ENCODE data around the gene ANO10. TPM values are rescaled to one million over a fixed set of nuclear protein-coding genes. Genes with fewer than 3 reads are reported as not detected.

The ANO10 gene
- total RNA-seq, 1 donor from 2014 or later = 57.3 TPM

GRCh38 chr3:43542328-43543043 lies 79.3 kb downstream of the ANO10 start:
- Histone ChIP-seq H3K27me3 (ENCODE audit: control insufficient read depth, insufficient read depth, low read length) (no peaks in the 10 kb centered on the region), H3K36me3 (ENCODE audit: control insufficient read depth, insufficient read depth, low read length) (no peaks in the 10 kb centered on the region), H3K4me3 (ENCODE audit: low read depth, low read length) (no peak overlapping the region)
- no peak for DNase-seq (ENCODE audit: low read depth)
- no peak for TF ChIP-seq CTCF (IDR thresholded peaks at IDR 0.05; ENCODE audit: insufficient read depth, low read length, poor library complexity, severe bottlenecking)

GRCh38 chr3:43540624-43541023 lies 81.2 kb downstream of the ANO10 start:
- TF ChIP-seq CTCF (IDR thresholded peaks at IDR 0.05; ENCODE audit: insufficient read depth, low read length, poor library complexity, severe bottlenecking) = no peak
- Histone ChIP-seq H3K36me3 (ENCODE audit: control insufficient read depth, insufficient read depth, low read length) (no peaks in the 10 kb centered on the region), H3K27me3 (ENCODE audit: control insufficient read depth, insufficient read depth, low read length) (no peaks in the 10 kb centered on the region), H3K4me3 (ENCODE audit: low read depth, low read length) (no peak overlapping the region)
- DNase-seq (ENCODE audit: low read depth) = no peak

- no peak for TF ChIP-seq CTCF (IDR thresholded peaks at IDR 0.05; ENCODE audit: insufficient read depth, low read length, poor library complexity, severe bottlenecking)
- Histone ChIP-seq H3K36me3 (ENCODE audit: control insufficient read depth, insufficient read depth, low read length) (no peaks in the 10 kb centered on the region), H3K4me3 (ENCODE audit: low read depth, low read length) (no peak overlapping the region), H3K27me3 (ENCODE audit: control insufficient read depth, insufficient read depth, low read length) (no peaks in the 10 kb centered on the region)
- no peak for DNase-seq (ENCODE audit: low read depth)
Observed at GRCh38 chr3:43539321-43539720, 82.5 kb downstream of the ANO10 start.

GRCh38 chr3:43537225-43537624 lies 84.6 kb downstream of the ANO10 start:
- H3K27me3 ChIP-seq (ENCODE audit: control insufficient read depth, insufficient read depth, low read length) = no peaks in the 10 kb centered on the region
- DNase-seq (ENCODE audit: low read depth) = no peak
- no peak overlapping the region for H3K4me3 ChIP-seq (ENCODE audit: low read depth, low read length)
- no peaks in the 10 kb centered on the region for H3K36me3 ChIP-seq (ENCODE audit: control insufficient read depth, insufficient read depth, low read length)
- no peak for TF ChIP-seq CTCF (IDR thresholded peaks at IDR 0.05; ENCODE audit: insufficient read depth, low read length, poor library complexity, severe bottlenecking)

GRCh38 chr3:43534675-43535074 lies 87.1 kb downstream of the ANO10 start:
- no peak for DNase-seq (ENCODE audit: low read depth)
- TF ChIP-seq CTCF (IDR thresholded peaks at IDR 0.05; ENCODE audit: insufficient read depth, low read length, poor library complexity, severe bottlenecking) = no peak
- Histone ChIP-seq H3K27me3 (ENCODE audit: control insufficient read depth, insufficient read depth, low read length) (no peaks in the 10 kb centered on the region), H3K36me3 (ENCODE audit: control insufficient read depth, insufficient read depth, low read length) (no peaks in the 10 kb centered on the region), H3K4me3 (ENCODE audit: low read depth, low read length) (no peak overlapping the region)

GRCh38 chr3:43533009-43533408 lies 88.8 kb downstream of the ANO10 start:
- DNase-seq (ENCODE audit: low read depth) = no peak
- Histone ChIP-seq H3K4me3 (ENCODE audit: low read depth, low read length) (no peak overlapping the region), H3K27me3 (ENCODE audit: control insufficient read depth, insufficient read depth, low read length) (no peaks in the 10 kb centered on the region), H3K36me3 (ENCODE audit: control insufficient read depth, insufficient read depth, low read length) (no peaks in the 10 kb centered on the region)
- TF ChIP-seq CTCF (IDR thresholded peaks at IDR 0.05; ENCODE audit: insufficient read depth, low read length, poor library complexity, severe bottlenecking) = no peak
